ENCODE measurements around the gene ZNF248. TPM values are rescaled to one million over a fixed set of nuclear protein-coding genes. Genes with fewer than 3 reads are reported as not detected.
"Not testable (repeated sequence)": the region's sequence is repeated elsewhere in the genome, so short reads cannot be mapped to it uniquely, and the experiment has no call there.

The ZNF248 gene
- polyA plus RNA-seq (ENCODE audit: insufficient read length in 4 of 4): 10 to 100 TPM; 27.8 to 43.0 (median 34.4) TPM

DNA sequence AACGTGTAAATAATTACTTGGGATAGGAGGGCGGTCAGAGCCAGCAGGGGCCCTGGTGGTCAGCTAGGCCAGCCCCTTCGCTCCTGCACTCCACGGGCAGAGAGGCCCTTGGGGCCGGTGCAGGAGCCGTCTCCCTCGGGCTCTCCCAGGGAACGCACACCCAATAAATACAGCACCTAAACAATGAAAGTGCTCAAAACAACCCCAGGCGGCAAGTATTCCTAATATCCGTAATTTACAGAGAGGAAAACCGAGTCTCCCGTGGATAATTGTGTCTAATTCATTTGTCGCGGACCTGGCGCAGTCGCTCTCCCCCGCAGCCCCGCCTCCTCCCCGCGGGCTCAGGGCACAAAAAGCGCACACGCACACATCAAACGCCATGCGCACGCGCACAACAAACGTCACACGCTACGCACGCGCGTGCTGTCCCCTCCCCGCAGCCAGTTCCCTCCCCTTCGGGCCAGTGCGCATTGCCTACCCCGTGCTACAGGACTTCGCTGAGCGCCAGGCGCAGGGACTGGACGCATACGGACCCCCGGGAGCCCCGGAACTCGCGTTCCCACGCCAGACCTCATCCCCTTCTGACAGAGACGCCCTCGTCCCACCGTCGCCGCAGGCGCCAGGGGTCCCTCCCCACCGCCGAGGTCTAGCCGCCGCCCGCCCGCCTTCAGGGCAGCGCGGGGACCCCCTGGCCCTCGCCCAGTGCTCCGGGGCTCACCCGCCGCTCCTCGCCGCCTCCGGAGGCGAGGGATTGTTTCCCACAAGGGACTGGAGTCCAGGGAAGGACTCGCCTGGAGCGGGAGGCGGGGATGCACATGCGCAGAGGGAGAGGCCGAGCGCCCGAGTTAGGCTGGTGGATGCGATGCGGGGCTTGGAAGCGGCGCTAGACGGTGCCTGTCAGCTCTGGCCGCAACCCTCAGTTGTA lies at the start of gene ZNF248:
ZNF248 (minus strand) TSS at position 324 of the 925 bp plus-strand sequence. CDS start 1,300 bp downstream, outside the sequence.
- DNase-seq (ENCODE audit: low read depth in 4 of 4, low spot score in 2 of 4): peak; percentile 90 to 96 (median 94)

DNA sequence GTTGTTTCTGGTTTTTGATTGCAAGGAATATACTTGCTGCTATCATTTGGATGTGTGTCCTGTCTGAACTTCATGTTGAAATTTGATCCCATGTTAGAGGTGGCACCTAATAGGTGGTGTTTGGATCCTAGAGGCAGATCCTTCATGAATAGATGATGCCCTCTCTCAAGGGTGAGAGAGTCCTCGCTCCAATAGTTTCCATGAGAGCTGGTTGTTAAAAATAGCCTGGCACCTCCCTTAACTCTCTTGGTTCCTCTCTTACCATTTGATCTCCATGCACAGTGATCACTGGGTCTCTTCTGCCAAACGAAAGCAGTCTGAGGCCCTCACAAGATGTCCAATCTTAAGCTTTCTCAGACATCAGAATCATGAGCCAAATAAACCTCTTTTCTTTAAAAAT lies 49.0 kb upstream of the ZNF248 start:
- DNase-seq (ENCODE audit: low read depth in 4 of 4, low spot score in 2 of 4): no peak

DNA sequence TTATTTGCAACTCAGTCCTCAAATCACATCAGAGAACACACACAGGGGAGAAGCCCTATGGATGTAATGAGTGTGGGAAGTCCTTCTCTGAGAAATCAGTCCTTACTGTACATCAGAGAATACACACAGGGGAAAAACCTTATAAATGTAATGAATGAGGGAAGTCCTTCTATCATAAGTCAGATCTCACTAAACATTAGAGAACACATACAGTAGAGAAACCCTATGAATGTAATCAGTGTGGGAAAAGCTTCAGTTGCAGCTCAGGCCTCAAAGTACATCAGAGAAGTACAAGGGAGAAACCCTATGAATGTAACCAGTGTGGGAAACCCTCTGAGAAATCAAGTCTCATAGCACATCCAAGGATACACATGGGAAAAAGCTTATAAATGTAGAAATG lies 39.0 kb upstream of the ZNF248 start:
- no peak for DNase-seq (ENCODE audit: low read depth in 4 of 4, low spot score in 2 of 4)

DNA sequence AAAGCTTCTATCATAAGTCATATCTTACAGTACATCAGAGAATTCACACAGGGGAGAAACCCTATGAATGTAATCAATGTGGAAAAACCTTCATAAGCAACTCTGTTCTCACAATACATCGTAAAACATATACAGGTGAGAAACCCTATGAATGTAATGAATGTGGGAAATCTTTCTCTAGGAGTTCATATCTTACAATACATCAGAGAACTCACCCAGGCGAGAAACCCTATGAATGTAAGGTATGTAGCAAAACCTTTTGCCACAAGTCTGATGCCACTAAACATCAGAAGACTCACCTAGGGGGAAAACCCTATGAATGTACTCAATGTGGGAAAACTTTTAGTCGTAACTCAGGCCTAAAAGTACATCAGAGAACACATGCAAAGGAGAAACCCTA lies 38.3 kb upstream of the ZNF248 start:
- DNase-seq (ENCODE audit: low read depth in 4 of 4, low spot score in 2 of 4): no peak

DNA sequence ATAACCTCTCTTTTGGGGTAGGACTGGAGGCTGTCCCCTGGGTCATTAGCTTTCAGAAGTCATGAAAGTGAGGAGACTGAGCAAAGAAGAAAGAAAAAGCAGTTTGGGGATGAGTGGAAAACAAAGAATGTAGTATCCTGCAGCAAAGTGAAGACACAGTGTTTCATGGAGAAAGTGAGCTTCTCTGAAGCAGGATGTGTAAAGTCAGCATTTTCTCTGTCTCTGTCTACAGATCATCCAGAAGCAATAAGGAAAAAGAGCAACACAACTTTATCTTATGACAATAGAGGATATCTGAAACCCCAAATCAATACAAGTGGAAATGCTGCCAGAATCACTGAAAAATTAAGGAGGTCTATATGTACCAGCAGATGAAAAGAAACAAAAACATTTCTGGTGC lies 28.4 kb upstream of the ZNF248 start:
- DNase-seq (ENCODE audit: low read depth in 4 of 4, low spot score in 2 of 4): no peak

DNA sequence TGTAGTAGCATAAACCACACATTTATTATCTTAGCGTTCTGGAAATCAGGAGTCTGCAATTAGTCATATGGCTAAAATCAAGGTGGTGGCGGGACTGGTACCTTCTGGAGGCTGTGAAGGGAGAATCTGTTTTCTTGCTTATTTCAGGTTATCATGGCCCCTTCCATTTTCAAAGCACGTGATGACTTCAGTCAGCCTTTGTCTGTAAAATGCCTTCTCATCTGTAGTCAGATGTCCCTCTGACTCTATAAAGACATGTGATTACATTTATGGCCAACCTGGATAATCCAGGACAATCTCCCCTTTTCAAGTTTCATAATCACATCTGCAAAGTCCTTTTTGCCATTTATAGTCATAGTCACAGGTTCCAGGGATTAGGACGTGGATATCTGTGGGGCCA lies 15.5 kb upstream of the ZNF248 start:
- DNase-seq (ENCODE audit: low read depth in 4 of 4, low spot score in 2 of 4): no peak

DNA sequence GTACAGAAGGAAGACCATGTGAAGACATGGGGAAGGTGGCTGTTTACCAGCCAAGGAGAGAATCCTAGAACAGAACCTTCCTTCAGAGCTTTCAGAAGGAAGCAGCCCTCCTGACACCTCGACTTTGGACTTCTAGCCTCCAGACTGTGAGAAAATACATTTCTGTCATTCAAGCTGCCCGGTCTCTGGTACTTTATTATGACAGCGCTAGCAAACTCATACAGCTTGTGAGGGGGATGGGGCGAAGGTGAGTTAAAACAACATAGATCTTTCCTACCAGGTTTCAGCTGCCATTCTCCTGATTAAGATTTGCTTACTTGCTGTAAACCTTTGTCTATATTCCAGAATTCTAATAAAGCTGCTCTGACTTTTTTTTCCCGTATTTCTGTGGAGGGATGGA lies 14.9 kb upstream of the ZNF248 start:
- DNase-seq (ENCODE audit: low read depth in 4 of 4, low spot score in 2 of 4): no peak

DNA sequence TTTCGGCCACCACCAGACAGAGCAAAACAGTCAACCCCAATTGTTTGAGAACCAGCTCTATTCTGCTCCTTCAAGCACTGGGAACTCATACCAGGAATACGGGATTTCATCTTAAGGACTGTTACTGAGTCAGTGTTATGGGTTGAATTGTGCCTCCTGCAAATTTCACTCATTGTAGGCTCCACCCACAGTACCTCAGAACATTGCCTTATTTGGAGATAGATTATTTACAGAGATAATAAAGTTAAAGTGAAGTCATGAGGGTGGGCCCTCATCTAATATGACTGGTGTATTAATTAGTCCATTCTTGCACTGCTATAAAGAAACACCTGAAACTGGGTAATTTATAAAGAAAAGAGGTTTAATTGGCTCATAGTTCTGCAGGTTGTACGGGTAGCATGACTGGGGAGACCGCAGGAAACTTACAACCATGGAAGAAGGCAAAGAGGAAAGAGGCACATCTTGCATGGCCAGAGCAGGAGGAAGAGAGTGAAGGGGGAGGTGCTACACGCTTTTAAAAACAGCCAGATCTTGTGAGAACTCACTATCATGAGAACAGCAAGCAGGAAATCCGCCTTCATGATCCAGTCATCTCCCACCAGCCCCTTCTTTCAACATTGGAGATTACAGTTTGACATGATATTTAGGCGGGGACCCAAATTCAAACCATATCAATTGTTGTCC lies 14.3 kb upstream of the ZNF248 start:
- no peak for DNase-seq (ENCODE audit: low read depth in 4 of 4, low spot score in 2 of 4)

DNA sequence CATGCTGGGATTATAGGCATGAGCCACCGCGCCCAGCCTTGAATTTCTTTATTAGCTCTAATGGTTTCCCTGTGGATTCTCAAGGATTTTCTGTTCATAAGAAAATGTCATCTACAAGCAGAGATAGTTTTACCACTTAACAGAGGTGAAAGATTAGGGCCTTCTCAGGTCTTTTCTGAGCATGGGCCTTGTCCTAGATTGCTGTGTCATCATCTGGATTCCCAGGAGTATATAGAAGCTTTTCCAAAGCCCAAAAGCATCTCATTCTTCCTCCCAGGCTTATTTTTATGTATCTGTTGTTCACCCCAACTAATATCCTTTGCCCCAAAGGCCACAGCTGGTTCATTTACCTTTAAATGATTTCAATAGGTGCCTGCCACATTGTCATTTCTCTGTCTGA lies 13.7 kb upstream of the ZNF248 start:
- no peak for DNase-seq (ENCODE audit: low read depth in 4 of 4, low spot score in 2 of 4)

DNA sequence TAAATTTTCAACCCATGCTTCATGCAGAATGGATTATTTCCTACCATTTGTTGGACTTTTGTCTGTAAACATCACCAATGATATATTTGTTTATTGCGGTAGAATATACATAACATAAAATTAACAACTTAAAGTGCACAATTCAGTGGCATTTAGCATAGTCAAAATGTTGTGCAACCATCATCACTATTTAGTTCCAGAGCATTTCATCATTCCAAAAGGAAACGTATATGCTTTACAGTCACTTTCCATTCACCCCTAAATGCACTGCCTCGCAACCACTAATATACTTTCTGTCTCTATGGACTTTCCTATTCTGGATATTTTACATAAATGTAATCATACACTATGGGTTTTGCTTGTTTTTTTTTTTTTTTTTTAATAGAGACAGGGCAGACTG lies 11.4 kb upstream of the ZNF248 start:
- no peak for DNase-seq (ENCODE audit: low read depth in 4 of 4, low spot score in 2 of 4)

DNA sequence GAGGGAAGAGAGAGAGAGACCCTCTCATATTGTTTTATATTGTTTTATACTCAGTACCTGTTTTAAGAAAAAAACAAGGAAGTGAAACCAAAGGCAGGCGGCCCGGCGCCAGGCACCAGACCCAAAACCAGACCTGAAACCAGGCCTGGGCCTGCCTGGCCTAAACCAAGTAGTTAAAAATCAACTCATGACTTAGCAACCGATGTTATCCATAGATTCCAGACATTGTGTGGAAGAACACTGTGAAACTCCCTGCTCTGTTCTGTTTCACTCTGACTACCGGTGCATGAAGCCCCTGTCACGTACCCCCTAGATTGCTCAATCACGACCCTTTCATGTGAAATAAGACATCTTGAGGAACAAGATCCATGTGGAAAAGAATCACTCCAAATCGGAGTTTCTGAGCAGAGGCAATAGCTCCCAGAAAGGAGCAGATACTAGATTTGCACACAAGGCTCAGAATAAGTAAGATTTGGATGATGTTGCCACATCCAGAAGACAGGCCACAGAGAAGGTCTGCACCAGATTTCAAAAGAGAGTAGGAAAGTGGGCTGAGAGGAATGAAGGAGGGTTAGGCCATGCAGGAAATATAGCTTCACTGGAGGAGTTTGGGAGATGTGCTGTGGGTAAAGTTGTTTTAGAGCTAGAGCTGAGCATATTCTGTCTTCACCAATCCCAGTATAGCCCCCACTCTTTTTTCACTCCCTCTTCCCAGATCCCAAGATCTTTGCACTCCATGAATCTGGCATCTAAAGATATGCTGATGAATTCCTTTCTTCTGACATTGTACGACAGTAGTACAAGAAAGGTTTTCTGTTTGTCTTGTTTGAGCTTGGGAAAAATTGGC lies 8.8 kb upstream of the ZNF248 start:
- no peak for DNase-seq (ENCODE audit: low read depth in 4 of 4, low spot score in 2 of 4)

DNA sequence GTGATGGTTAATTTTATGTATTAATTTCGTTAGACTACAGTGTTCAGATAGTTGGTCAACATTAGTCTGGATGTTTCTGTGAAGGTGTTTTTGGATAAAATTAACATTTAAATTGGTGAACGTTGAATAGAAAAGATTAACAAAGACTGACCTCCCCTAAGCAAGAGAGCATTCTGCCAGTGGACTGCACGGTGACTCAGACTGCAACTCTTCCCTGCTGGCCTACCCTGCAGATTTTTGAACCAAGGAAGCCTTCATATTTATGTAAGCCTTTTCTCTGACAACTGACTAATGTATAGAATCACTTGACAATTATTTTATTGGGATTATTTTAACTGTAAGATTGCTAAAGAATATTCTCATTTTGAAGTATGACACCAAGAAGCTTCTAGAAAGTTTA lies 7.9 kb upstream of the ZNF248 start:
- DNase-seq (ENCODE audit: low read depth in 4 of 4, low spot score in 2 of 4): no peak

DNA sequence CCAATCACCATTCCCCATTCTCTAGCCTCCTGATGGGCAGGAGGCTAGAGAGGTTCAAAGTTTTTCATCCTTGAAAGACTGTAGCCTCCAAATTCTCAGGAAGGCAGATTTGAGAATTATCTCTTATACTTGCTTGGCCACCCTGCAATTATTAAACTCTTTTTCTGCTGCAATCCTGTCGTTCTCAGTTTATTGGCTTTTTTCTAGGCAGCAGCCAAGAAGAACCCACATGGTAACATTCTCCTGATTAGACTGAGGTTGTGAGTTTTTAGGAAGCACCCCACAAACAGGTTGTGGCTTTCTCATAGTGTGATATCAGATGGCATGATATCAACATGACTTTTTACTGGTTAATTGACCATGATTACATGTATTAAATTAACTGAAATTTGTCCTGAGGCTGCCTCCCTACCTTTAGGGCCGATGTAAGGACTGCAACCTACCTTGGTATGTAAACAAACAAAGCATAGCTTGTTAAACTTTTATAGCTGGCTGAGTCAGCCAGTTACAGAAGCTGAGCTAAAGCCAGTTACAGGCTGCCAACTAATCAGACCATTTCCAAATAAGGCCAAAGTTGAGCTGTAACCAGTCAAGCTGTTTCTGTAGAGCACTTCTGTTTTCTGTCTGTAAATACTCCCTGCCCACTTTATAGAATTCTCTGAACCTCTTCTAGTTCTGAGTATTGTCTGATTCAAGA lies 3.2 kb upstream of the ZNF248 start:
- DNase-seq (ENCODE audit: low read depth in 4 of 4, low spot score in 2 of 4): no peak

DNA sequence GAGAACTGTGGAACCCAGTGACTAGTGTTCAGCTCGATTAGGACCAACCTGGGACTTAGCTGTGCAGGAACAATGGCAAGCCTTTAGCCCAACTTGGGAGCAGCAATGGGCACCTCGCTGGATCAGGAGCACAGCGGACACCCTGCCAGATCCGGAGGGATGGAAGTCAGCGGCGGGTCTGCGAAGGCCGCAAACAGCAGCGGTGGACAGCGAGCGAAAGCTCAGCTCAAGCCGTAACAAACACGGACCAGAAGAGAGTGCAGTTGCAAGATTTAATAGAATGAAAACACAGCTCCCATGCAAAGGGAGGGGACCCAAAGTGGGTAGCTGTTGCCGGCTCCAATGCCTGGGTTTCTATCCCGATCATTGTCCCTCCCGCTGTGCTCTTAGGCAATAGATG lies 1.9 kb upstream of the ZNF248 start:
- DNase-seq (ENCODE audit: low read depth in 4 of 4, low spot score in 2 of 4): not testable (repeated sequence)

DNA sequence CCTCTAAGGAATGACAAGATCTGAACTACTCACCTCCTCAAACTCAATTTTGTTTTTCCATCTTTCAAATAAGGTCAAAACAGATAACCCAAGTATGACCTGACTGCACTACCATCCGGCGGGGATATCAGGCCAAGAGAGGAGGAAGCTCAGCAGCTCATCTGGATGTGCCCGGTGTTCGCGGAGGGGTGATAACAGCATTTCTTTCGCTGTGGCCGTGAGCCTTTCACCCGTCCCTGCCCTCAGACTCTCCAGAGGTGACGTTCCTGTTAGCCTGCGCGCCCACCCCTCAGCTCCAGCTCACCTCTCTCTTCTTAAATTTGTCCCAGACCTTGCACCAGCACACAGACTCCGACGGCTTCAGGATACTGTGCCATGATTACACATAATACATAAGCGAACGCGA lies 526 bp downstream of the ZNF248 start:
- peak in 1 of 4 donors; percentile 27 for DNase-seq (ENCODE audit: low read depth in 4 of 4, low spot score in 2 of 4)

DNA sequence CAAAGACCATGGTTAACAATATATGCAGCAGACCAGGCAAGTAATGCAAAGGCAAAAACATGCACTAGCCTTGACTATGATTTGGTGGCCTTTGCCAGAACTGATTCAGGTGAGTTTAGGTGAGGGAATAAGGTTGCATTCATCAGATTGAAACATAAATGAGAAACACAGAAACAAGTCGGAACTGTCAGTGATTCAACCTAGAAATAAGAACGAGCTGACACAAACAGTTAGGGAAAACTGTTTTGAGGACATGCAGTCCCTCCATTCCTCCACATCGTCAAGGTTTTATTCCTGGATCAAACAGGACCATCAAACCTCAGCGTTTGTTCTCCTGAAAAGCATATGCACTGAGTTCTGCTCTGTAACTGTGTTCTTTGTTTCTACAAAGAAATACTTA lies 1.8 kb downstream of the ZNF248 start:
- no peak for DNase-seq (ENCODE audit: low read depth in 4 of 4, low spot score in 2 of 4)

DNA sequence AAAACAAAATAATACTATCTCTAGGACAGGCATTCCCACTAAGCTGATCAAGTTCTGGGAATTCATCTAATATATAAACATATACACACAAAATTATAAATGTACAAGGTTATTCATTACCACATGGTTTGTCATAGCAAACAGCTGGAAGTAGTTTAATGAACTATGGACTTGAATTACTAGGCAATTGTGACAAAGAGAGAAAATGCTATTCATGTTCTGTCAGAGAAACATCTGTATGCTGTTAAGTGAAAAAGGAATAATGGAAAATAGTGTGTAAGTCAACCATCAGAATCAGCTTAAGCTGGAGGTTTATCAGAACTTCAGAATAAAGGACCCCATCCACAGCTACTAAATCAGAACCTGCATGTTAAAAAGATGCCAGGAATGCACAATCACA lies 2.8 kb downstream of the ZNF248 start:
- no peak for DNase-seq (ENCODE audit: low read depth in 4 of 4, low spot score in 2 of 4)

DNA sequence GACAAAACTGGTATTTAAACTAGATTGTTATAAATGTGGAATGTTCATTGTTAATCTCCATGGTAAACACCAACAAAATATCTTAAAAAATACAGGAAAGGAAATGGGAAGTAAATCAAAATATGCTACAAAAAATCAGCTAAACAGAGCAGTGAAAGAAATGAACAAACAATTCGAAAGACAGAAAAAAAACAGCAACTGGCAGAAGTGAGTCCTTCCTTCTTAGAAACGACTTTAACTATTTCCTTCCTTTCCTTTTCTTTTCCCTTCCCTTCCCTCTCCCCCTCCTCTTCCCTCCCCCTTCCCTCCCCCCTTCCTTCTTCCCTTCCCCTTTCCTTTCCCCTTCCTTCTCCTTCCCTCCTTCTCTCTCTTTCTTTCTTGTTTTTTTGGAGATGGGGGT lies 12.8 kb downstream of the ZNF248 start:
- no peak for DNase-seq (ENCODE audit: low read depth in 4 of 4, low spot score in 2 of 4)

DNA sequence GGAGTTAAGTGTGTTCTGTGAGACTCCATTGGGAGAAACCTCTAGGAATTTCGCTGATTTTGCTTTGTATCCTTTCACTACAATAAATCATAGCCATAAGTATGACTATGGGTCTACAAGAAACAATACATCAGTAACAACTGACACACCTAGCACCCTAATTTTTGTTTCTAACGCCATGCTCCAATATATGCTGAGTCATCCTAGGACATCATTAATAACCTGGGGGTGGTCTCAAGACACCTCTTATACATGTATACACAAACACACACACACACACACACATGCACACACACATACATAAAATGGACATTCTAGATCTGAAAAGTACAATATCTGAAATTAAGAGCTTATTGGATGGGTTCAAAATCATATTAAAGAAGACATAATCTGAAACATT lies 18.2 kb downstream of the ZNF248 start:
- DNase-seq (ENCODE audit: low read depth in 4 of 4, low spot score in 2 of 4): no peak

Measured in left renal cortex interstitium (tissue), 4 donors.